HG02943 (cell line): ENCODE results near the gene AK4.

Experiments
- ATAC-seq: cut with Tn5 transposase; IDR thresholded peaks from one replicate; pipeline ENCODE4 v1.9.1; 2021; ENCODE audit warnings: mild to moderate bottlenecking, low read depth, moderate library complexity; ENCODE audit not compliant: unreplicated experiment

AK4 gene

GRCh38 chr1:65267271-65267670 lies 119.3 kb downstream of the AK4 start:
- no peak for ATAC-seq

GRCh38 chr1:65267683-65268082 lies 119.7 kb downstream of the AK4 start:
- ATAC-seq = no peak

GRCh38 chr1:65269612-65270011 lies 121.6 kb downstream of the AK4 start:
- no peak for ATAC-seq

GRCh38 chr1:65276197-65276939 lies 128.4 kb downstream of the AK4 start:
- ATAC-seq = no peak

GRCh38 chr1:65277605-65278347 lies 129.8 kb downstream of the AK4 start:
- no peak for ATAC-seq

GRCh38 chr1:65278376-65279069 lies 130.5 kb downstream of the AK4 start:
- ATAC-seq = no peak

GRCh38 chr1:65279070-65279779 lies 131.2 kb downstream of the AK4 start:
- ATAC-seq = no peak
